KMS-11 (cell line): ENCODE measurements around the gene ANGPTL5.
"Not testable (repeated sequence)": the region's sequence is repeated elsewhere in the genome, so short reads cannot be mapped to it uniquely, and the experiment has no call there.

Experiments
- H2AFZ ChIP-seq: fragments of 200-600 bp; sonication (generic); 2 replicates; pipeline ENCODE4 v1.6.1; 2016; ENCODE audit warnings: antibody characterized with exemption, mixed run types, low read depth
- H3K27ac ChIP-seq: fragments of 200-600 bp; sonication (generic); 2 replicates; pipeline ENCODE4 v1.6.1; 2016; ENCODE audit warnings: mild to moderate bottlenecking, mixed run types
- H3K27me3 ChIP-seq: fragments of 200-600 bp; sonication (generic); 2 replicates; pipeline ENCODE4 v1.6.1; 2017; ENCODE audit warnings: mild to moderate bottlenecking, low read depth, mixed run types, moderate library complexity; ENCODE audit not compliant: insufficient read depth
- H3K36me3 ChIP-seq: fragments of 200-600 bp; sonication (generic); 2 replicates; pipeline ENCODE4 v1.6.1; 2017; ENCODE audit warnings: mild to moderate bottlenecking, mixed run types; ENCODE audit not compliant: insufficient read depth
- H3K4me1 ChIP-seq: fragments of 200-600 bp; sonication (generic); 2 replicates; pipeline ENCODE4 v1.6.1; 2016; ENCODE audit warnings: mild to moderate bottlenecking, low read depth, mixed run types; ENCODE audit not compliant: poor library complexity, severe bottlenecking
- H3K4me2 ChIP-seq: fragments of 200-600 bp; sonication (generic); 2 replicates; pipeline ENCODE4 v1.7.0; 2016; ENCODE audit warnings: mild to moderate bottlenecking, mixed run types
- H3K4me3 ChIP-seq: fragments of 200-600 bp; sonication (generic); IDR thresholded peaks from 2 replicates; pipeline ENCODE4 v1.6.1; 2017; ENCODE audit warnings: low read depth, low read length, mixed read lengths; ENCODE audit not compliant: insufficient read depth
- H3K79me2 ChIP-seq: fragments of 200-600 bp; sonication (generic); 2 replicates; pipeline ENCODE4 v1.6.1; 2016; ENCODE audit warnings: low read depth, mixed run types; ENCODE audit not compliant: insufficient read depth
- H3K9ac ChIP-seq: fragments of 200-600 bp; sonication (generic); 2 replicates; pipeline ENCODE4 v1.6.1; 2016; ENCODE audit warnings: mild to moderate bottlenecking, mixed run types
- H4K20me1 ChIP-seq: fragments of 200-600 bp; sonication (generic); 2 replicates; pipeline ENCODE4 v1.6.1; 2016; ENCODE audit warnings: mild to moderate bottlenecking, mixed run types; ENCODE audit not compliant: insufficient read depth
- CTCF ChIP-seq: fragments of 200-600 bp; sonication (generic); conservative IDR thresholded peaks from 2 replicates; pipeline ENCODE4 v1.6.1; 2017; ENCODE audit warnings: low read depth, mild to moderate bottlenecking, antibody characterized with exemption, low read length, moderate library complexity, mixed read lengths

ANGPTL5 gene

GRCh38 chr11:101860696-101861427 lies 55.5 kb downstream of the ANGPTL5 start:
- no peak overlapping the region for H3K4me3 ChIP-seq
- H2AFZ ChIP-seq = no peak overlapping the region
- peak; percentile 67 for TF ChIP-seq CTCF
- H3K36me3 ChIP-seq = no peaks in the 10 kb centered on the region
- H3K4me1 ChIP-seq = no peaks in the 10 kb centered on the region
- H4K20me1 ChIP-seq = no peaks in the 10 kb centered on the region
- H3K27me3 ChIP-seq = no peaks in the 10 kb centered on the region
- H3K79me2 ChIP-seq = no peaks in the 10 kb centered on the region
- peak overlapping the region; percentile 27; the same call in 1 of the 2 replicates for H3K4me2 ChIP-seq
- H3K9ac ChIP-seq = no peak overlapping the region
- no peak overlapping the region for H3K27ac ChIP-seq

GRCh38 chr11:101852260-101852659 lies 64.1 kb downstream of the ANGPTL5 start:
- H2AFZ ChIP-seq, H3K27ac ChIP-seq, H3K9ac ChIP-seq, H3K4me2 ChIP-seq, H3K4me3 ChIP-seq, H4K20me1 ChIP-seq, H3K79me2 ChIP-seq, H3K27me3 ChIP-seq, H3K4me1 ChIP-seq, H3K36me3 ChIP-seq: not testable (repeated sequence)

- Histone ChIP-seq H3K9ac (no peak overlapping the region), H3K4me1 (no peaks in the 10 kb centered on the region), H2AFZ (no peak overlapping the region), H3K27ac (no peak overlapping the region), H3K4me3 (no peak overlapping the region), H3K4me2 (no peak overlapping the region), H3K79me2 (no peaks in the 10 kb centered on the region), H3K27me3 (no peaks in the 10 kb centered on the region), H4K20me1 (no peaks in the 10 kb centered on the region), H3K36me3 (no peaks in the 10 kb centered on the region)
- TF ChIP-seq CTCF = peak; percentile 46
Observed at GRCh38 chr11:101848262-101848661, 68.1 kb downstream of the ANGPTL5 start.

- Histone ChIP-seq H2AFZ (no peak overlapping the region), H3K36me3 (no peaks in the 10 kb centered on the region), H3K4me3 (no peak overlapping the region), H3K27ac (no peak overlapping the region), H3K79me2 (no peaks in the 10 kb centered on the region), H4K20me1 (no peaks in the 10 kb centered on the region), H3K27me3 (no peaks in the 10 kb centered on the region), H3K4me2 (no peak overlapping the region), H3K4me1 (no peaks in the 10 kb centered on the region), H3K9ac (no peak overlapping the region)
- no peak for TF ChIP-seq CTCF
Observed at GRCh38 chr11:101844608-101845007, 71.7 kb downstream of the ANGPTL5 start.

GRCh38 chr11:101840704-101841103 lies 75.6 kb downstream of the ANGPTL5 start:
- Histone ChIP-seq H4K20me1 (no peaks in the 10 kb centered on the region), H3K27me3 (no peaks in the 10 kb centered on the region), H3K9ac (no peak overlapping the region), H3K79me2 (no peaks in the 10 kb centered on the region), H2AFZ (no peak overlapping the region), H3K4me1 (no peaks in the 10 kb centered on the region), H3K27ac (no peak overlapping the region), H3K4me3 (no peak overlapping the region), H3K36me3 (no peaks in the 10 kb centered on the region), H3K4me2 (no peak overlapping the region)
- no peak for TF ChIP-seq CTCF
